ENCODE measurements around the gene DESI1. TPM values are rescaled to one million over a fixed set of nuclear protein-coding genes. Genes with fewer than 3 reads are reported as not detected.
"Not testable (repeated sequence)": the region's sequence is repeated elsewhere in the genome, so short reads cannot be mapped to it uniquely, and the experiment has no call there.

DESI1 gene
- total RNA-seq, 2 experiments from 2014 or later: 55.5 to 57.9 TPM

DNA sequence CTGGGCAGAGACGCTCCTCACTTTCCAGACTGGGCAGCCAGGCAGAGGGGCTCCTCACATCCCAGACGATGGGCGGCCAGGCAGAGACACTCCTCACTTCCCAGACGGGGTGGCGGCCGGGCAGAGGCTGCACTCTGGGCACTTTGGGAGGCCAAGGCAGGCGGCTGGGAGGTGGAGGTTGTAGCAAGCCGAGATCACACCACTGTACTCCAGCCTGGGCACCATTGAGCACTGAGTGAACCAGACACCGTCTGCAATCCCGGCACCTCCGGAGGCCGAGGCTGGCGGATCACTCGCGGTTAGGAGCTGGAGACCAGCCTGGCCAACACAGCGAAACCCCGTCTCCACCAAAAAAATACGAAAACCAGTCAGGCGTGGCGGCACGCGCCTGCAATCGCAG, 10.8 kb upstream of the DESI1 start:
- H3K36me3 Mint-ChIP-seq: peaks cover 62% of the 10 kb centered on the region
- intact Hi-C loops (cut with micrococcal nuclease); H3K27ac Mint-ChIP-seq; DNase-seq; H3K4me3 Mint-ChIP-seq; H3K9me3 Mint-ChIP-seq; H3K4me1 Mint-ChIP-seq (ENCODE audit: low read depth); H3K27me3 Mint-ChIP-seq; CTCF ChIA-PET; POLR2A ChIA-PET: not testable (repeated sequence)

DNA sequence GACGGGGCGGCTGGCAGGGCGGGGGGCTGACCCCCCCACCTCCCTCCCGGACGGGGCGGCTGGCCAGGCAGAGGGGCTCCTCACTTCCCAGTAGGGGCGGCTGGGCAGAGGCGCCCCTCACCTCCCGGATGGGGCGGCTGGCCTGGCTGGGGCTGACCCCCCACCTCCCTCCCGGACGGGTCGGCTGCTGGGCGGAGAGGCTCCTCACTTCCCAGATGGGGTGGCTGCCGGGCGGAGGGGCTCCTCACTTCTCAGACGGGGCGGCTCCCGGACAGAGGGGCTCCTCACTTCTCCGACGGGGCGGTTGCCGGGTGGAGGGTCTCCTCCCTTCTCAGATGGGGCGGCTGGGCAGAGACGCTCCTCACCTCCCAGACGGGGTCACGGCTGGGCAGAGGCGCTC, 10.3 kb upstream of the DESI1 start:
- POLR2A ChIA-PET; H3K9me3 Mint-ChIP-seq; H3K27me3 Mint-ChIP-seq; DNase-seq; CTCF ChIA-PET; H3K27ac Mint-ChIP-seq; H3K4me3 Mint-ChIP-seq; H3K4me1 Mint-ChIP-seq (ENCODE audit: low read depth); intact Hi-C loops (cut with micrococcal nuclease): not testable (repeated sequence)
- peaks cover 58% of the 10 kb centered on the region for H3K36me3 Mint-ChIP-seq

DNA sequence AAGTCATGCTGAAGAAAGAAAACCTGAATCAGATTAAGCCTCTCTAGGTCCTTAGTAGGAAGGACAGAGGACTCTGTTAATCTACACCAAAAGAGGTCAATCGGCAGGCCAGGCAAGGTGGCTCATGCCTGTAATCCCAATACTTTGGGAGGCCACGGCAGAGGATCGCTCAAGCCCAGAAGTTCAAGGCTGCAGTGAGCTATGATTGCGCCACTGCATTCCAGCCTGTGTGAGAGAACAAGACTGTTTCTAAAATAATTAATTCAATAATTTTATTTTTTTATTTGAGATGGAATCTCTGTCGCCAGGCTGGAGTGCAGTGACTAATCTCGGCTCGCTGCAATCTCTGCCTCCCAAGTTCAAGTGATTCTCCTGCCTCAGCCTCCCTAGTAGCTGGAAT, 4.7 kb upstream of the DESI1 start:
- H3K27ac Mint-ChIP-seq: no peak overlapping the region
- intact Hi-C loops (cut with micrococcal nuclease): no loop called here
- DNase-seq: no peak
- ChIA-PET CTCF (no interaction called here), POLR2A (no interaction called here)
- H3K36me3 Mint-ChIP-seq: peaks cover 46% of the 10 kb centered on the region
- H3K27me3 Mint-ChIP-seq: no peaks in the 10 kb centered on the region
- no peak overlapping the region for H3K4me3 Mint-ChIP-seq
- peaks cover 18% of the 10 kb centered on the region for H3K4me1 Mint-ChIP-seq (ENCODE audit: low read depth)
- no peaks in the 10 kb centered on the region for H3K9me3 Mint-ChIP-seq

DNA sequence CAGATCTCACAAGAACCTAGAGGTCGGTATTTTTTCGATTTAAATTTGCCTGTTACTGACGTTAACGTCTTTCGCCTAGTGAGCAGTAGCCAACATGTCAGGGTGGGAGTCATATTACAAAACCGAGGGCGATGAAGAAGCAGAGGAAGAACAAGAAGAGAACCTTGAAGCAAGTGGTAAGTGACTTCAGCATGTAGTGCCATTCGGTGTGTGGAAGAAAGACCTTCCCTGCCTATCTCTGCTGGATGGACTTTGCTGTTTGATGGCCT, 1.0 kb upstream of the DESI1 start:
- Mint-ChIP-seq H3K9me3 (no peaks in the 10 kb centered on the region), H3K27ac (peak overlapping the region; percentile 98), H3K4me3 (peak overlapping the region; percentile 97), H3K4me1 (ENCODE audit: low read depth) (peaks cover 34% of the 10 kb centered on the region), H3K27me3 (no peaks in the 10 kb centered on the region), H3K36me3 (peaks cover 17% of the 10 kb centered on the region)
- intact Hi-C loops (cut with micrococcal nuclease): loop anchor here (1.0 to 5.0 kb wide), 11 partner anchors 18 to 335 kb away; partner anchors contain the start of genes PHF5A, POLR3H, RANGAP1 and SNU13
- DNase-seq: no peak
- CTCF ChIA-PET: interaction anchor here (0.6 to 3.9 kb wide), 5 partner anchors 10 to 383 kb away, joined by 3 to 18 read pairs (median 4); partner anchors contain the start of gene PMM1
- POLR2A ChIA-PET: interaction anchor here (0.9 to 6.0 kb wide), 15 partner anchors 12 to 516 kb away, joined by 3 to 65 read pairs (median 7); partner anchors contain the start of genes ACO2, CCDC134, PHF5A and PMM1

DNA sequence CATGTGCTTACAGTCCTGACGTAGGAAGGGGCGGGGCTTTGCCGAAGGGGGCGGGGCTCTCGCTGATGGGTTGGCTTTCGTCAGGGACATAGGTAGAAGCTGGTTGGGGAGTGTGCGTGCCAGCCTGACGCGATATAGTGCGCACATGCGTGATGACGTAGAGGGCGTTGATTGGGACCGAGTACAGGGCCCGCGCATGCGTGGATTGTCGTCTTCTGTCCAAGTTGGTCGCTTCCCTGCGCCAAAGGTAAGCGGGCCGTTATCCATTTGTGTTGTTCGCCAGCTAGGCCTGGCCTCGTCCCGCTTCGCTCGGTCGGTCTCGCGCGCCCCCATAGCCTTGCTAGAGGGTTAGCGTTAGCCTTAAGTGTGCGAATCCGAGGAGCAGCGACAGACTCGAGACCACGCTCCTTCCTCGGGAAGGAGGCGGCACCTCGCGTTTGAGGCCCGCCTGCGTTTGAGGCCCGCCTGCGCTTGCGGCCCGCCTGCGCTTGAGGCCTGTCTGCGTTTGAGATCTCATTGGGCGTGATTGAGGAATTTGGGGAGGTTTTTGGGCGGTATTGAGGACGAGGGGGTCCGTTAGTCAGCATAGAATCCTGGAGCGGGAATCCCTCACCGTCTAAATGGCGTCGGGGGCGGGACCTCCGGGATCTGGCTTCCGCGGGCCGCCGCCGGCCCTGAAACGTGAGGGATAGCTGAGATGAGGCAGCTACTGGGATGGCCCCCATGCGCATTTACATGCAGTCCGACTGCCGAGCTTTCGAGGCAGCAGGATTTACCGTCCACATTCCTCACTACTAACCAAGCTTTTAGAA, 462 bp upstream of the DESI1 start, which contains the start of gene XRCC6:
TSS of gene XRCC6 (plus strand) at position 197 of the 812 bp plus-strand sequence. CDS start 710 bp downstream, outside the sequence.
- intact Hi-C loops (cut with micrococcal nuclease): loop anchor here (1.0 to 5.0 kb wide), 11 partner anchors 17 to 334 kb away; partner anchors contain the start of genes PHF5A, POLR3H, RANGAP1 and SNU13
- no peaks in the 10 kb centered on the region for H3K27me3 Mint-ChIP-seq
- H3K36me3 Mint-ChIP-seq: peaks cover 16% of the 10 kb centered on the region
- H3K4me3 Mint-ChIP-seq: peak within 1 kb of the TSS; percentile 97
- peak within 1 kb of the TSS; percentile 98 for H3K27ac Mint-ChIP-seq
- peaks cover 40% of the 10 kb centered on the region for H3K4me1 Mint-ChIP-seq (ENCODE audit: low read depth)
- no peaks in the 10 kb centered on the region for H3K9me3 Mint-ChIP-seq
- DNase-seq: peak; percentile 100
- ChIA-PET POLR2A (interaction anchor here (0.9 to 6.0 kb wide), 23 partner anchors 10 to 515 kb away, joined by 3 to 65 read pairs (median 4); partner anchors contain the start of genes ACO2, CCDC134, NDUFA6 and PHF5A), CTCF (interaction anchor here (0.6 to 3.9 kb wide), 6 partner anchors 9 to 382 kb away, joined by 3 to 18 read pairs (median 4); partner anchors contain the start of gene PMM1)

DNA sequence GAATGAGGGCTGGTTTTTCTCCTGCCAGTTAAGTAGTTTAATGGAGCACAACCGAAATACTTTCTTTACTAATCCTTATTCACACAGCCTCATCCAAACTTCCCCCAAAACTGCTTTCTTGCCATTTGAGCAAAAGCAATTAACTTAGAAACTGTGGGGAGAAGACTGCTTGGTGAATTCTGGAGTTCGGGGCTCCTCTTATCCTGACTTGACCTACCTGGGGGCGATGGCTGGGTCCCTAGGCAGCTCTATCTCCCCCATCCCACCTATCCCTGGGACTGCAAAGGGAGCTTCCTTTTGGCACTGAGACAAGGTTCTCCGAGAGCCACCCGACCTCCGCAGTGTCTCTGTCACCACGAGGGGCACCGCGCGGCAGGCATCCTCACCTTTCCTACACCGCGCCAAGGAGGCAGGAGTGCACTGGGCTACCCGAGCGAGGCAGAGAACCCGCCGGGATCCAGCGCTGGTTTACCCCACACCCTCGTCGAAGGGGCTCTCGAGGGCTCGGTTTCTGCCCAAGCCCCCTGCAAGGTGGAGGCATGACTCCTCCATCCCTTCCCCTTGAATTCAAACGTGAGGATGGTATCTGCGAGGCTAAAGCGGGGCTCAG, 759 bp downstream of the DESI1 start:
- H3K27ac Mint-ChIP-seq: peak overlapping the region; percentile 98
- peaks cover 40% of the 10 kb centered on the region for H3K4me1 Mint-ChIP-seq (ENCODE audit: low read depth)
- intact Hi-C loops (cut with micrococcal nuclease): loop anchor here (2.0 to 5.0 kb wide), 3 partner anchors 47 to 333 kb away; partner anchors contain the start of genes RANGAP1 and SNU13
- peaks cover 12% of the 10 kb centered on the region for H3K36me3 Mint-ChIP-seq
- H3K9me3 Mint-ChIP-seq: no peaks in the 10 kb centered on the region
- H3K27me3 Mint-ChIP-seq: no peaks in the 10 kb centered on the region
- DNase-seq: peak; percentile 67
- H3K4me3 Mint-ChIP-seq: peak overlapping the region; percentile 97
- POLR2A ChIA-PET: interaction anchor here (0.7 to 6.0 kb wide), 16 partner anchors 9 to 470 kb away, joined by 3 to 65 read pairs (median 6); partner anchors contain the start of genes ACO2, CCDC134, NDUFA6 and PHF5A
- CTCF ChIA-PET: interaction anchor here (1.3 to 3.9 kb wide), 4 partner anchors 30 to 216 kb away, joined by 5 to 18 read pairs (median 10); partner anchors contain the start of gene PMM1

DNA sequence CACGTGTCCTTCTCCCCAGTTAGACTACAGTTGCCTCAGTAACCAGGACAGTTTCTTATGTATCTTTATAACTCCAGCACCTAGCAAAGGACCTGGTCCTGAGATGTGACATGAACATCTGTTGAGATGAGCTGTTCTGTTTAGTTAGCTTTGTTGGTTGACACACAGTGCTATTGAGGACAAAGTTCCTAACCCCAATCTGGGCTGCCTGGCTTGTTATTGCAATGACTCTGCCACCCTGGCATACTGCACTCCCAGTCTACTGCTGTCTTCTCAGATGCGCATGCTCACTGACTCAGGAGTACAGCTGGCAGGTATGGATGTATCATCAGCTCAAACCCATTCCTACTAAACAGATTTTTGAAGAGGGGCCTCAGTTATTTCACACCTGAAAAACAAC, 7.4 kb downstream of the DESI1 start:
- Mint-ChIP-seq H3K4me1 (ENCODE audit: low read depth) (peaks cover 22% of the 10 kb centered on the region), H3K36me3 (peaks cover 13% of the 10 kb centered on the region), H3K27ac (no peak overlapping the region), H3K9me3 (no peaks in the 10 kb centered on the region), H3K27me3 (no peaks in the 10 kb centered on the region), H3K4me3 (no peak overlapping the region)
- ChIA-PET POLR2A (no interaction called here), CTCF (no interaction called here)
- intact Hi-C loops (cut with micrococcal nuclease): no loop called here
- DNase-seq: no peak

DNA sequence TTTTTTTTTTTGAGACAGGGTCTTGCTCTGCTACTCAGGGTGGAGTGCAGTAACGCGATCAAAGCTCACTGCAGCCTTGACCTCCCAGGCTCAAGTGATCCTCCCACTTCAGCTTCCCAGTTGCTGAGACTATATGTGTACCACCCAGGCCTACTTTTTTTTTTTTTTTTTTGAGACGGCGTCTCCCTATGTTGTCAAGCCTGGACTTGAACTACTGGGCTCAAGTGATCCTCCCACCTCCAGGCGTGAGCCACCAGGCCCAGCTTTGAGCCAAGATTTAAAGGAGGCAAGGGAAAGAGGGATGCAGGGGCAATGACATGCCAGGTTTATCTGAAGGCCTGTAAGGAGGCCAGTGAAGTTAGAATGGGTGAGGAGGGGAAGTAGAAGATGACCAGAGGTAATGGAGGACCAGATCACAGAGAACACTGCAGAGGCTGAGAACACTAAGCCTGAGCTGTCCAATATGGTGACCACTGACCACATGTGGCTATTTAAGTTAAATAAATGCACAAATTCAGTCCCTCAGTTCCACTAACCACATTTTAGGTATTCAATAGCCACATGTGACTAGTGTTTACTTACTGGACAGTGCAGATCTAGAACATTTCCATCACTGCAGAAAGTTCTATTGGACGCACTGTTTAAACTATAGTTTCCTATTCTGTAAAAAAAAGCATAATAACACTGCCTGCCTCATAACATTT, 8.1 kb downstream of the DESI1 start:
- POLR2A ChIA-PET: no interaction called here
- no peak overlapping the region for H3K4me3 Mint-ChIP-seq
- H3K9me3 Mint-ChIP-seq: no peaks in the 10 kb centered on the region
- peaks cover 17% of the 10 kb centered on the region for H3K4me1 Mint-ChIP-seq (ENCODE audit: low read depth)
- H3K27ac Mint-ChIP-seq: no peak overlapping the region
- intact Hi-C loops (cut with micrococcal nuclease): no loop called here
- CTCF ChIA-PET: no interaction called here
- no peak for DNase-seq
- H3K36me3 Mint-ChIP-seq: peaks cover 13% of the 10 kb centered on the region
- H3K27me3 Mint-ChIP-seq: no peaks in the 10 kb centered on the region

DNA sequence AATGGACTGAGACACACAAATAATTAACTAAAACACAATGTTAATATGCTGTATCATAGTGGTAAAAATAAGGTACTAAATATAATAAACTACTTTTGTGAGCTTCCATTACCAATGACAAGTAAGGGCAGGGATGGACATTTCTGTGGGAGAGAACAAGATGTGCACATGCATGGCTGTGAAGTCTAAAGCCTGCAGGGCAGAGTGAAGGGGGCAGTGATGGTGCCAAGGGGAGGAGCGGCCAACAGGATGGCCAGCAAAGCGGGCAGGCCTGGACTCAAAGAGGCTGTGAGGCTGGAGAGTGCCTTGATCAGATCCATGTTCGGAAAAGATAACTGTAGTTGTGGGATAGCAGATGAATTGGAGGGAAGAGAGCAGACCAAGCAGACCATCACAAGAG, 12.5 kb downstream of the DESI1 start:
- Mint-ChIP-seq H3K4me1 (ENCODE audit: low read depth) (peaks cover 19% of the 10 kb centered on the region), H3K4me3 (no peak overlapping the region), H3K27me3 (no peaks in the 10 kb centered on the region), H3K36me3 (peaks cover 47% of the 10 kb centered on the region), H3K9me3 (no peaks in the 10 kb centered on the region), H3K27ac (no peak overlapping the region)
- intact Hi-C loops (cut with micrococcal nuclease): no loop called here
- POLR2A ChIA-PET: no interaction called here
- DNase-seq: no peak
- CTCF ChIA-PET: no interaction called here

DNA sequence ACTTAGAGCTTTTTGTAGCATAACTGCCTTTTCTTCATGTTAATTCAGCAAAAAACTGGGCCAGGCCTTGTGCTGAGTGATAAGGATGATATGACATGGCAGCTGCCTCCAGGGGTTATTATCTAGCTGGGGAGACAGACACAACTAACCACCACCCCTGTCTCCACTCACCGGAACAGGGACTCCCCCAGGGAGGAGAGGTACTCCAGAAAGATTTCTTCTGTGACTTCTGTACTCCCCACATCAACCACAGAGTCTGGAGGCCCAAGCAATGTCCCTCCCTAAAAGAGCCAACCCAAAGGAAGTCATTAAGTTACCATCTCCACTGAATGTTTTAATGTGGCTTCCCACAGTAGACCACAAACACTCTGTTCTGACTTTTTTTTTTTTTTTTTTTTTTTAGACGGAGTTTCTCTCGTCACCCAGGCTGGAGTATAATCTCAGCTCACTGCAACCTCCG, 16.9 kb downstream of the DESI1 start:
- Mint-ChIP-seq H3K27me3 (no peaks in the 10 kb centered on the region), H3K9me3 (no peaks in the 10 kb centered on the region), H3K36me3 (peaks cover 71% of the 10 kb centered on the region), H3K4me1 (ENCODE audit: low read depth) (peaks cover 31% of the 10 kb centered on the region), H3K27ac (peak overlapping the region; percentile 18), H3K4me3 (no peak overlapping the region)
- intact Hi-C loops (cut with micrococcal nuclease): loop anchor here (1.0 kb wide), 2 partner anchors 14 to 17 kb away; partner anchors contain the start of genes DESI1 and XRCC6
- DNase-seq: peak; percentile 86
- CTCF ChIA-PET: interaction anchor here (1.1 to 1.6 kb wide), 4 partner anchors 12 to 63 kb away, joined by 3 to 5 read pairs (median 4); partner anchors contain the start of genes DESI1 and XRCC6
- POLR2A ChIA-PET: interaction anchor here (0.6 to 3.9 kb wide), 4 partner anchors 14 to 255 kb away, joined by 3 to 33 read pairs (median 8); partner anchors contain the start of genes DESI1, PMM1 and XRCC6

DNA sequence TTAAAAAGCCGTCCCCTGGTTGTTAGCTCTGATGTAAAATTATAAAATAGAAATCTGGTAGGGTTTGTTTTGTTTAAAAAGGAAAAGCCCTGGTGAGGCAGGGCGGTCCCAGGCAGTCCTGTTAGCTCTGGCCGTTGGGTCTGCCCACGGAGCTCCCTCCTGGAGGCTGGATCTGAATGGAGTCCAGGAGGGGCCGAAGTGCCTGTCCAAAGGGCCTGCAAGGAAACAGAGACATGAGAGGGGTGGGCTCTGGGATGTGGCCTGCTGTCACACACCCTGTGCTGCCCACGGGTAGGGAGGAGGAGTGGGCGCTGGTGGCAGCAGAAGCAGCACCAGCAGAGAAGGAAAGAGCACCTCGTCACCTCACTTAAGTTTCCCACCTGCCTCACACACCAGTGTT, 19.9 kb downstream of the DESI1 start:
- Mint-ChIP-seq H3K27me3 (no peaks in the 10 kb centered on the region), H3K36me3 (peaks cover 73% of the 10 kb centered on the region), H3K27ac (no peak overlapping the region), H3K4me3 (no peak overlapping the region), H3K4me1 (ENCODE audit: low read depth) (peaks cover 31% of the 10 kb centered on the region), H3K9me3 (no peaks in the 10 kb centered on the region)
- ChIA-PET POLR2A (no interaction called here), CTCF (no interaction called here)
- no peak for DNase-seq
- intact Hi-C loops (cut with micrococcal nuclease): no loop called here

Data from activated CD4-positive, alpha-beta memory T cell treated with anti-CD3 and anti-CD28 coated beads for 36 hours (primary cell).